AG08395 (cell line): ENCODE results near the gene DLG2.
A peak's percentile ranks its signal among the peaks of the same experiment; 100 is the strongest.

ENCODE experiments used
- DNase-seq: peaks from one replicate; pipeline ENCODE4 v3.0.0; 2012; ENCODE audit warnings: mixed read lengths, low spot score

The DLG2 gene

DNA sequence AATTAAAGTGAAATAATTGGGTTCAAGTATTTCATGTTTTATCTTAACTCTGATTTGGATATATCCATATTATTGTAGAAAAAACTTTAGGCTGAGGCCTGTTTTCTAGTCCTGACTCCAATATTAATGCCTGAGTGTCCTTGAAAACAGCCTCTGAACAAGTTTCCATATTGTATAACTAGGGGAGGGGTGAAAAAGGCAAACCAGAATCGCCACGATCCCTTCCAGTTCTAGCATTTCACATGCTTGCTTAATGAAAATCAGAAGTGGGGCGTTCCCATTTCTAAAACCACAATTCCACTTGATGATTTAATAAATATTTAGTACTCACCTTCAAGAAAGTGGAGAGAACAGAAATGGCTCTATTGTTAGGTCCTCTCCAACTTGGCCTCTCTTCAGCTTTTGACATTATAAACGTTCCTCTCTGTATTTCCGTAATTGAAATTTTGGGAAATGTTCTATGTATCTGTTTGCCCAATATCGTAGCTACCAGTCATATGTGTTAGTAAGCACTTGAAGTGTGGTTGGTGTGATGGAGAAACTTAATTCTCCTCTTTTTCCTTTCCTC is 1779.6 kb downstream of the DLG2 start:
- no peak for DNase-seq

DNA sequence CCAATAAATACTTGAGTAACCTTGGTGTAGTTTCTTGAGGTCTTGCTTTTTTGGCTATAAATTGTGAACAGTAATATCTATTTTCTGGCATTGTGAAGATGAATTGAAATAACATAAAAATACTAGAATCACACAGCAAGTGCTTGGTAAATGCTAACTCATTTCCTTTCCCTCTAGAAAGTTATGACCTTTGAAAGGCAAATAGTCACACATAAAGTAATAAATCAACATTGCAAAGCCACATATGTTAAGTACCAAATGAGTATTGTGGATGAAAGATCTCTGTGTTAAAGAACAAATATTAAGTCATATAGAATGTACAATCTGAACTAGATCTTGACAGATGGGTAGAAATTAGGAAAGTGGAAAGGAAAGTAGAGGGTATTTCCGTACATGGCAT is 1781.3 kb downstream of the DLG2 start:
- DNase-seq, result no peak

DNA sequence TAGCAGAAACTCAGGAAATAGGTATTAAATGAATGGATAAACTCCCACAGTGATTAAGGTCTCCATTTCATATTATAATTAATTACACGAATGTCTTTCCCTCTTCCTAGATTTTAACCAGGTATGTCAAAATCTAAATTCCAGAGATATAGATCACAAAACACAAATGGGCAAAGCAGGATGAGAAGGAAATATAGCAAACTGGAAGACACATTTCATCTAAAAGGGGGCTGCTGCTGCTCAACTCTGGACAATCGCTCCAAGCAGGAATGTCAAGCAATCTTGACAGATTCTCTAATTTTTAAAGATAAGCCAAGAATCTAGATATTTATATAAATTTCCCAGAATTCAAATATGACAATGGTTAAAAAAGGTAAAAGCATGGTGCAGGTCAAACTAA is 1786.8 kb downstream of the DLG2 start:
- DNase-seq, result no peak

DNA sequence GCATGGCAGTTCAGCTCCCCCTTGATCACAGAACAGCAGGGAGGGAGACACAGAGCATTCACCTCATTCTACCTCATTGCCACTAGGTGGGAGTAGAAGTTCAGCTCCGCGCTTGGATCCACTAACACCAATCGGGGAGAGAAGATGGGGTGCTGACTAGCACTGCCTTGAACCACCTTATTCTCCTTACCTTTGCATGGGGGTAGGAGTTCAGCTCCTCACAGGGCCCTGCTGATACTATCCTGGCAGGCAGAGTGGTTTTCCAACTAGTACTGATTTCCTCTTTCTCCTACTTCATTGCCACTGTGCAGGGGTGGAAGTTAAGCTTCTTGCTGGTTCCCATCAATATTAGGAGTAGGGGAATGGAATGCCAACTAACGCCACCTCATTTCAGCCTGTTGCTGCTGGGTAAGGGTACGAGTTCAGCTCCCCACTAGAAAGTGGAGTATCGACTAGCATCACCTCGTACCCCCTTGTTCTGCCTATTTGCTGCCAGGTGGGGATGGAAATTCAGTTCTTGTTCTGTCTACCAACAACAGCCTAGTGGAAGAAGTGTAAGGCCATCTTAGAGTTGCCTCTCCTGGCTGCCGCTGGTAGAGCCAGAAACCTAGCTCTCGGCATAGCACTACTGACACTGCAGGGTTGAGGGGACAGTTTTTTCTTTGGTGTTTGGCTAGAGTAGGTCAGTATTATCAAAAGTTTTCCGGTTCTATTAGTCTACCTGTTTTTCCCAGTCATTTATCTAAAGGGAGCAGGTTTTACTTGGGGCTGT is 1790.1 kb downstream of the DLG2 start:
- peak; percentile 74 for DNase-seq

DNA sequence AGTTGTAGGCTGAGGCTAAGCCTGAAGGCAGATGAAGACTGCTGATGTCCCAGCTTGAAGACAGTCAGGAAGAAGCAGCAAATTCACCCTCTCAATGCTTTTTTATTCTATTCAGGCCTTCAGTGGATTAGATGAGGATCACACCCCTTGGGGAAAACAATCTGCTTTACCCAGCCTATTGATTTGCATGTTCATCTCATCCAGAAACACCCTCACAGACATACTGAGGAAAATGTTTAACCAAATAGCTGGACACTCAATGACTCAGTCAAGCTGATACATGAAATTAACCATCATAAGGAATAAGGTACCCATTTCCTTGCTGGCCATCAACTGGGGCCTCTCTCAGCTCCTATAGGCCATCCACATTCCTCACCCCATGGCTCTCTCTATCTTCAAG is 1791.1 kb downstream of the DLG2 start:
- DNase-seq, result no peak

DNA sequence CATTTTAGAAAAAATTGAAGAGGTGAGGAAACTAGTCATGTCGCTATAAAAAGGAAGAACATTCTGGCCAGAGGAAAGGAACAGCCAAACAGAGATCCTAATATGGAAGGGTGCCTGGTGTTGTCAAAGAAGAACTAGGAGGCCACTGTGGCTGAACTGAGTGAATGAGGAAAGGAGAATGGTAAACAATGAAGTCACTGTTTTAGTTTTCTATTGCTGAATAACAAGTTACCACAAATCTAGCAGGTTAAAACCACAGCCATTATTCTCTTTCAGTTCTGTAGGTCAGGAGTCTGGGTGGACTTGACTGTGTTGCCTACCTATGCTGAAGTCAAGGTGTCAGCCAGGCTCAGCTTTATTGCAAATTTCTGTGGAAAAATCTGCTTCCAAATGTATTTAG is 1791.7 kb downstream of the DLG2 start:
- no peak for DNase-seq

DNA sequence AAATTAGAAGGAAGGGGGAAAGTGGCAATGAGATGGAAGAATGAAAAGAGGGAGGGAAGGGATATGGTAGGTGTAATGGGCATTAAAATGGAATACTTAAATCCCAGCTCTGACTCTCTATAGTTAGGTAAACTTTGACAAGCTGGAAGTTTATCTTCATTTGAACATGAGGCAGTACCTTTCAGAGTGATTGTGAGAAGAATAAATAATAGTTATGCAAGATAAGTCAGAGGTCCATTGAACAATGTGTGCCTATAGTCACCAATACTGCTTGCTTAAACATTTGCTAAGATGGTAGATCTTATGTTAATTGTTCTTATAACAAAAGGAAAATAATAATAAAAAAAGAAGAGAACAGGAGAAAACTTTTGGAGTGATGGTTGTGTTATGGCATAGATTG is 1795.2 kb downstream of the DLG2 start:
- no peak for DNase-seq

DNA sequence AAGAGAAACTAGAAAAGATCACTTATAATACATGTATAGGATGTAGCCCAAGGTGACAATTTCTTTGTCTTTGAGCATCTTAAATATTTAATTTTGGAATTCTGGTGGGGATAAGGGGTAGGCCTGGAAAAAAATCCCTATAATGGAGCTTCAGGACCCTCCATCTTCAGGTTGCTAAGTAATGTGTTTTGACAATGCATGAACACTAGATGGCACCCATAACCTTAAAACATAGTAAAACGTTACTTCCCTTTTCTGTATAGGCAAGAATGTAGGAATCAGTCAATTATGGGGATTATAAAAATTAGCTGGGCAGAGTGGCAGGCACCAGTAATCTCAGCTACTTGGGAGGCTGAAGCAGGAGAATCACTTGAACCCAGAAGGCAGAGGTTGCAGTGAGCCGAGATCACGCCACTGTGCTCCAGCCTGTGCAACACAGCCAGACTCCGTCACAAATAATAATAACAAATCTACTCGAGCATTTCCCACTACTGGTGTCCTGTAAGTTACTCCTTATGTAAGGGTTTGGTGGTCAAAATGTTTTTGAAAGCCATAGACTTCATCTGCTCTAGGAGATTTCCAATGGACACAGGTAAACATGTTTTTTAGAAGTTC is 1799.1 kb downstream of the DLG2 start:
- DNase-seq, result peak; percentile 36

DNA sequence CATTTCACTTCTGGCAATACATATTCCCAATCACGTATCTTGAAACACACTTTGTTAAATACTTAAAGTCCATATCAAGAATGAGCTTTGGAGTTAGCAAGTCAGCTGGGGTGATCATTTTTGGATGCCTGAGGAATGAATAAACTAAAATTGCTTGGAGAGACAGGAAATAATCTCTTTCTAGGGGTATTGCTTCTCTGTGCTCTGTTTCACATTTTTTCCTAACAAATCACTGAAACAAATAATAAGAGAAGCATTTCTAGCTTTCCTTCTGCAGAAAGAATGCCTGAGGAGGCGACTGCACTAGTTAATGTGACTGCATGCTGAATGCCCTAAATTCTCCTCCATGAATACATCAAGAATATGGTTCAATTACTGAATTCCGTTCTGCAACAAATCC is 1799.6 kb downstream of the DLG2 start:
- peak; percentile 71 for DNase-seq

DNA sequence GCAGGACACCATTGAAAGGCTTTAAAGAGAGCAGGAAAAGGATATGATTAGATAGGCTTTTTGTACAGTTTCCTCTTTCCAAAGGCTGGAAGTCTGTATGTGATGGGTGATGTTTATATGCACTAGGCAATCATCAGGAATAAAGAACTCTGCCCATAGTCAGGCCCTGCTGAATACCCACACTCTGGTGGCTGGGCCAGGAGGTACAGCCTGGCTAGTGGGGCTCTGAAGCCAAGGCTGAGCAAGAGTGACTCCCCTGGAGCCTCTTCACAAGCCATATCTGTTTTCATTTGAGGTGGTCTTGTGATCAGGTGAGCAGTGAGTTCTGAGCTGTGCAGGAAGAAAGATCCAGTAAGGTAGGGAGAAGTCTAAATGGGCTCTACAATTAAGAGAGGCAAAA is 1801.1 kb downstream of the DLG2 start:
- no peak for DNase-seq

DNA sequence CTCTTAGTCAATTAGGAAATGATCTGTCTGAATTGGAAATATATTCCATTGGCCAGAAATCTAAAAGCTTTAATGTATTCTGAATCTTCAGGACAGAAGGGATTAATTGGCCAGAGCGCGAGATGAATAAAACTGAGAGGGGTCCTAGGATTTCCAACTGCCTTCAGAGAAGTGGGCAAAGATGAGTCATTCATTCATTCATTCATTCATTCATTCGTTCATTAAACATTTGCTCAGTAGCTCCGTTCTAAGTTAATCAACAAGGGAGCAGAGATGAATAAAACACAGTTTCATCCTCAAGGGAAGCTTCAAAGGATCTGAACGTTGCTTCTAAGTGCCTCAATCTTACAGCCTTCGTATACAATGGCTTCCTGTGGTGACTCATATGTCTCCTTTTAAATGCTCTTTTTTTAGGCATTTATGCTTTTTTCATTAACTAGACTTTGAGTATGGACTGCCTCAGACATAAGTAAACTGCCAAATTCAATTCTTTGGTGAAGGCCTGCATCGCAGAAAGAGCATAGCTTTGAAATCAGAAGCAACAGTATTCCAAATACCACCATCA is 1803.6 kb downstream of the DLG2 start:
- DNase-seq, result no peak

DNA sequence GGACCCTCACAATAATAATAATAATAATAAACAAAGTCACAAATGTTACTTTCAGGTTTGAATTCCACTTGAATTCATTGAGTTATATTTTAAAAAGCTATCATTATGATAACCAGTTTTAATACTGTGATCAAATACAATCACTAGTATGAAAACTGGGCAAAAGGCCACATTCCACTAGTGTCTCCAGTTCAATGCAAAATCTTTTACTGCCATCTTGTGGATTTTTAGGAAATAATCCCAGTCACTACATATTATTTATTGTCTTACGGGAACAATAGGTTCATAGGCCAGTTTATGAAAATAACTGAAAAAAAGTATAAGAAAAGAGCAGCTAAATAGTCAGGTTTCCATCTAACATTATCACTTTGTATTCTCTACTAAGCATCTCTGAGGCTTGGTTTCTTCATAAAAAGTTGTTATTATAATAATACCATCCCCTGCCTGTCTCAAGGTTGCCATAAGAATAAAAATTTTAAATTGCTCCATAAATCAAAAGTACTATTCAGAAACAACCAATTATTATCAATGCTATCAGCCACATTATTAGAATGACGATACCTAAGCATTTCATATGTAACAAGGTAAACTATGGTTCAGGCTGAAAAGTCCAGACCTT is 1807.1 kb downstream of the DLG2 start:
- peak; percentile 69 for DNase-seq

DNA sequence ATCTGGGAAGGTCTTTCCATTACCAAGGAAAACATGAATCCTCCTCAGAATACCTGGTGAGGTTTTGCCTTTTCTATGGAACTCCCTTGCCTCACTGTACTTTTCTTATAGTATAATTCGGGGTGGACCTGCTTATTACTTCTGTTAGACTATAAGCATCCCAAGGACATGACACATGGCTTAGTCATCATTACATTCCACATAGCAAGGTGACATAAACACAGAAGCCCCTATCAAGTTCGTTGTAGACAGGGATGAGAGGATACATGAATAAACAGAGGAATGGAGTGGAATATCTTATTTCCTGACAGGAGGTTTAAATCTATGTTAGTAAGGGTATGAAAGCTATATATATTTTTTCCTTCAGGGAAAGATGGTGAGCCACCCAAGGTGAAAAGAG is 1808.8 kb downstream of the DLG2 start:
- no peak for DNase-seq

DNA sequence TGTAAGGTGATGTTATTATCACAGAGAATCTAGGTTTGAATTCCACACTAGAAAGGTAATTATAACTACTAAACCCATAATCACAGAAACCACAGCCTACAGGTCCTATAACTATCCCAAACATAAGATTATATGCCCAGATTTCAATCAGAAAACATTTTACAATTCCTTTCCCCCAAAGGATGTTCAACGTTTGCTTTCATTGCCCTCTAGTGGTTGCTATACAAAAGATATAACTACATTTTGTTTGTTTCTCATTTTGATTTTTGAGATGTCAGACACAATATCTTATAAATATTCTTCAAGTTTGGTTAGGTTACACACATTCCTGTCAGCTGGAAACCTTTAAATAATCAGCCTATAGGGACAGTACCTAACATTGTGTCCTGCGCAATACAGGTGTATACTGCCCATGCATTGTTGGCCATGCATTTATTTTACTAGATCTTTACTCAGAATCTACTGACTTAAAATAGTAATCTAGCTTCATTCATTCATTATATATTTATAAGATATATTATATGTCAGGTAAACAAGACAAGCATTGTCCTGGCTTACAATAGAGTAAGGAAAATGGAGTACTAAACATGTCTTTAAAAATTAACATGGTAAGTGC is 1810.5 kb downstream of the DLG2 start:
- peak; percentile 41 for DNase-seq

DNA sequence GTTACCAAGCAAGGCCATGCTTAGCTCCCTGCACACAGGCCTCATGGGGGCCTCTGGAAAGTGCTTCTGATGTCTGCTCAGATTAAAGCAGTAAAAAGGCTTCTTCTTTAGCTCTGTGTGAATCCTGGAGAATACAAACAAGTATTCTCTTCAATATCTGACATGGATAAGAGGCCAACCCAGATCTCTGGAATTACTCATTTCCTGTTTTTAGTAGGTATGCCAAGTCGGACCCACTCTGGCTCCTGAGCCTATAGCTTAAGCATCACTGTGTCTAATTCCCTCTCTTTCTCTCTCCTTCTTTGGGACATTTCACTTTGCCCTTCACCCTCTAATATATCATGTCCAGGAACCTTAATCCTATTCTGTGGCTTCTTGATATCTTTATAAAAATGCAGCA is 1811.4 kb downstream of the DLG2 start:
- no peak for DNase-seq

DNA sequence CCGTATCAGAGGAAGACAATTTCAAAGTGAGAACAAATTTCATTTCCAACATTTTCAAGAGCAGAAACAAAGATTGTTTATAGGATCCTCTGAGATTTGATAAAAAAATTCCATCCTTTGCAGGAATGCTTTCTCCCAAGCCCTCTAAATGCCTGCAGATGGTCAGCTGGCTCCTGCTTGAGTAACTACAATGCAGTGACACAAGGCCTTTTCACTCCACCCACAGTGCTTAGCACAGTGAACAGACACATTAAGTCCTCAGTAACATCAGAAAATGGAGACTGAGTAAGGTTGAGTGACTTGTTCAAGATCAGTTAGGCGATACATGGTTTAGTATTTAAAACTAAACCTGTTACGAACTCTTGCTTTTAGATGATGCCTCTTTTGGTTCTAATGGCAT is 1813.8 kb downstream of the DLG2 start:
- DNase-seq, result no peak

DNA sequence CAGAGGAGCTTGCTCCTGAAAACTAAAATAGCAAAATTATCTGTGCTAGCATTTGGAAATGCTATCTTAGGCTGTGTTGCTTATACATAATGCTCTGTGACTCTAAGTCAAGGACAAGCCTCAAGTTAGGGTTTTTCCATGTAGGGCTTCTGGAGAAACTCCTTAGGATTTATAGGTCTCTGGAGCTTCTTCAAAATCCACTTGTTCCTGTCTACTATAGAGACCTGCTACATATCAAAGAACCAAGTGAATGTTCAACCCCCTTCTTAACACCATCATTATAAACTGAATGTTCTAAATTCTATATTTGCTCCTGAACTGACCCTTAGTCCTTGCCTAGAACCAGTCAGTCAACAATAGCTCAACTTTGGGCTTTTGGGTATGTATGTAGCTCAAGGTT is 1817.9 kb downstream of the DLG2 start:
- DNase-seq, result no peak

DNA sequence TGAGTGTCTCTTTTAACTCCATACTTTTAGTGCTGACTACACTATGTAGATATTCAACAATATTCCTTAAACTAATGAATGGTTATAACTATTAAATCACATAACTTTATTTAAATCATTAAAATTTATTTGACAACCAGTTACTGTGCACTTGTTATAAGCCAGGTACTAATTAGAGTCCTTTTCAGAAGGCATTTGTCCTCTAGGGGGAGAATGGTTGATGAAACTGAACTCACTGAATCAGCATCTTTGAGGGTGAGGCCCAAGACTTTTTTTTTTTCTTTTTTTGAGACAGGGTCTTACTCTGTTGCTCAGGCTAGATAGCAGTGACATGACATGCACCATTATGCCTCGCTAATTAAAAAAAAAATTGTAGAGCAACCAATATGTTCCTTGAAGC is 1825.3 kb downstream of the DLG2 start:
- no peak for DNase-seq

DNA sequence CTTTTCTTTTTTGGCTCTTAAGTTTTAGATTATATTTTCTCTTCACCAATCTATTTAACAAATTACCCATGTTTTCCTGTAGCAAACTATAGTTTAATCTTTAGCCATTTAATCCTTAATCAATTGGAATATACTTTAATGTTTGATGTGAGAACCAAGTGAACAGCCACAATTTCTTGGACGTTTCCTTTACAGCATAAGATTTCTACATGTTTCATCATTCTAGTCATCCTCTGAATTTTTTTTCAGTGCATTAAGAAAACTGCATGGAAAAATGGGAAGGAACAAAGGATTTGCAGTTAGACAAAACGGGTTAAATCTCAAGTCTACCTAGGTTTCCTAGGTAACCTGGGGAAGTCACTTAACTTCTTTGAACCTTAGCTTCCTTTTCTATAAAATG is 1833.8 kb downstream of the DLG2 start:
- no peak for DNase-seq

DNA sequence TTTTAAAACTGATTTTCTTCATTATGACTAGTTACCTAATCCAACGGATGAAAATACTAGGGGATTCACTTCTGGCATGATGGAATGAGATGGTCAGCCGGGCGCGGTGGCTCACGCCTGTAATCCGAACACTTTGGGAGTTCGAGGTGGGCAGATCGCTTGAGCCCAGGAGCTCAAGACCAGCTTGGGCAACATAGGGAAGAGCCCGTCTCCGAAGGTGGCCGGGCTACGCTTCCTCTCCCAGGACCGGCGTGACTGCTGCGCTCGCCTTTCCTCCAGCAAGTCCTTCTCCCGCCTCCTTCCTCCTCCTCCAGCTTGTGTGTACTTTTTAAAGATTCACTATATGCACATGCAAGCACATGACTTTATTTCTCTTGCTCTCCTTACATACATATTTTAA is 1835.6 kb downstream of the DLG2 start:
- no peak for DNase-seq

DNA sequence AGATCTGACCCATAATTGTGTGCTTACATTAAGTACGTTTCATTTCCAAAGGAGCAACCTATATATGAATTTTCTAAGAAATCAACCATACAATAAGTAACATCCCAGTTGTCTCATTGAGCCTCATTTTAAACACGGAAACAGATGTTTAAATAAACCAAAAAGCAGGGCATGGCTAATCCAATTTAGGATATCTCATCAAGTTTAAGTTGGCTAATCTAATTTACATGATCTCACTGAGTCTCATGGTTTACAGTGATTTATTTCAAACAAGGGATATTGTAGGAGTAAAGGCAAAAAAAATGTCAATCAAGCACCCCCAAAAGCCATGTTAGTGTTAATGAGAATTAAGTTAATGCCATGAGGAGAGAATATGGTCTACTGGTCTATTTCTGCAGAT is 1841.2 kb downstream of the DLG2 start:
- no peak for DNase-seq

DNA sequence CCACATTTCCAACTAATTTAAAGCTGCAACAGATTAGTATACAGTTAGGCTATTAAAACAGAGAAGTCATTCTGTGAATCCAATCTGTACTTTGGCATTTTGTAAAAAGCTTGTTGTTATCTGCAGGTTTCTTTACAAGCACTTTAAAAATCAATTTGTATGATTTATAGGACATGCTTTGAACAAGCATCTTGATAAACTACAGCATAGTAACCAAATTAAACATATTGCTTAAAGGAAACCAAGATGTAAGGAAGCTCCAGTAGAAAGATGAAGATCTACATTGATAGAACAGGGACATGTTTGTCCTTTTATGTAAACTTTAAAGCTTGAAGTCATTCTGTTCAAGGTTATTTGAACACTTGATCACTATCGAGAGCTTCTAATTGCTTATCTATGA is 1842.7 kb downstream of the DLG2 start:
- no peak for DNase-seq

DNA sequence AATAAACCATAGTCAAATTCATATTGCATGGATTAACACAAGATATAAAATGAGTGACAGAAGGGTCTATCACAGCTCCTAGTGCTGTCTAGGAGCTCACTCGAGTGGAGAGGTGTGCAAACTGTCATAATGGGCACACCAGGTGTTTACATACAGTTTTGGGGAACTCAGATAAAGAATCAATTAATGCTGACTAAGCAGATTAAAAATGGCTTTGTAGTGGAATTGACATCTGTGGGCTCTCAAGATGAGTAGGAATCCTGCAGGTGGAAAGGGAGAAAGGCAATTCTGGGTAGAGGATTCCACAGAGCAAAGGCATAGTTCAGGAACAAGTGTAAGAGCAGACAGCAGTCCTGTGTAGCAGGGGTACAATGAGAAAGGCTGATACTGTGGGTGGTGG is 1844.8 kb downstream of the DLG2 start:
- no peak for DNase-seq
